Measurements from ENCODE around the gene GKN2.
"Not testable (repeated sequence)": the region's sequence is repeated elsewhere in the genome, so short reads cannot be mapped to it uniquely, and the experiment has no call there.

The GKN2 gene

DNA sequence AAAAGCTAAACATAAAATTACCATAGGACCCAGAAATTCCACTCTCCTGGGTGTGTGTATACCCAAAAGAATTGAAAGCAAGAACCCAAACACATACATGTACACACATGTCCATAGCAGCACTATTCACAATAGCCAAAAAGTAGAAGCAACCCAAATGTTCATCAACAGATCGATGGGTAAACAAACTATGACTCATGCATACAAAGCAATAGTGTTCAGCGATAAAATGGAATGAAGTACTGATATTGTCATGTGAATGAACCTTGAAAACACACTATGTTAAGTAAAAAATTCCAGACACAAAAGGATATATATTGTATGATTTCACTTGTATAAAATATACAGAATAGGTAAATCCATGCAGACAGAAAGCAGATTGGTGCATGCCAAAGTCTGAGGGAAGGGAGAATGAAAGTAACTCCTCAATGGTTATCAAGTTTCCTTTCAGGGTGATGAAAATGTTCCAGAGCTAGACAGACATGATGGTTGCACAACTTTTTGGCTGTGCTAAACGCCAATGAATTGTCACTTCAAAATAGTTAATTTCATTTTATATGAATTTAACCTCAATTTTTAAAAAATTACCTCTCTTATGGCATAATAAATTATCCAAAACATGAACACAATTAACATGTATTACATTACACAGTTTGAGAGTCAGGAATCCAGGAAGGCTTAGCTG lies 35.5 kb downstream of the GKN2 start:
- DNase-seq, result no peak

DNA sequence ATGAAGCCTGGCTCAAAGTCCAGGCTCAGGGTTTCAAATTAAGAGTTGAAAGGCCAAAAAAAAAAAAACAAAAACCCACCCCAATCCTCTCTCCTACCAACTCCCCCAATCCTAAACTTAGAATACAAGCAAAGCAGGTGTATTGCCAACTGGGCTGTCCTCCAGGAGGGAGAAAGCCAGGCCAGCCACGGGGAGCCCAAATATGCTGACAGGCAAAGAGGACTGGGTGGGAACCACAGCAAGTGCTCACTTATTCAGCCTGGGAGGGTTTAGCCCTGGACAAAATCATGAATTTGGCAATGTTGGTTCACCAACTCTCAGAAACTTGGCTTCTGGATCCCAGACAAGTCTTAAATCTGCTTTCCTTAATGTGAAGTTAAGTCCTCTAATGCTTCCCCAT lies 36.5 kb downstream of the GKN2 start:
- no peak for DNase-seq

GRCh38 chr2:68915393-68915792 lies 37.3 kb downstream of the GKN2 start:
- peak; percentile 21 for DNase-seq

- DNase-seq, result no peak
Measured at GRCh38 chr2:68913359-68913758, 39.3 kb downstream of the GKN2 start.

DNA sequence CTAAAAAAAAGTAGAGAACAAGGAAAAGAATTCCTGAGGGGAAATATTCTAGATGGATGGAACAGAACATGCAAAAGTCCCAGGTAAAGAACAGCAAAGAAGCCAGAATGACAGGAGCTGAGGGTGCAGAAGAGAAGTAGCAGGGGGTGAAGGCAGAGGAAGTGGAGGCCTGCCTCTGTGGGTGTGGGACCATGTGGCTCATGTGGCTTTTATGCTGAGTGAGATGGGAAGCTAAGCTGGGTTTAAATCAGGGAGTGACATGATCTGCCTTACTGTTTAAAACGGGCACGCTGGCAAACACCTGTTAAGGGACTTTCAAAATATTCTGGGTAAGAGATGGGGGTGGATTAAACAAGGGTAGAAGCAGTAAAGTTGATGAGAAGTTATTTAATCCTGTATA lies 40.0 kb downstream of the GKN2 start:
- DNase-seq, result peak; percentile 57

- DNase-seq, result no peak
Measured at GRCh38 chr2:68912111-68912510, 40.6 kb downstream of the GKN2 start.

- DNase-seq, result no peak
Measured at GRCh38 chr2:68911709-68912108, 41.0 kb downstream of the GKN2 start.

DNA sequence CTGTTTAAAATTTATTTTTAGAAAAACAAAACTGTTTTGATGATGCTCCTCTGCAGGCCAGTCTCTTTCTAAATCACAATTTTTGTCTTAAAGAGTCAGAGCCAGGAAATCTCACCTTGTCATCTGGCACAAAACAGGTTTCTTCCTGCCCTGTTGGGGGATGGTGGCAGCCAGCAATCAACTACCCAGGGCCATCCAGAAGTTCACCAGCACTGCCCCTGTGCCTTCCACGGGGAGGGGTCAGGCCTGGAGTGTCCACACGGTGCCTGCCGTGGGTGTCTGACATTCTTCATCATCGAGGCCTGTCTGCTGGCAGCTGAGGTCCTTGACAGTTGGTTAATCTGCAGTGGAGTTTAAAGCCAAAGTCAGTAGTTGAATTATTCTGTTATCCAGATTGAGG lies 41.4 kb downstream of the GKN2 start:
- no peak for DNase-seq

GRCh38 chr2:68909793-68910674 lies 42.7 kb downstream of the GKN2 start:
- peak; percentile 93 for DNase-seq

DNA sequence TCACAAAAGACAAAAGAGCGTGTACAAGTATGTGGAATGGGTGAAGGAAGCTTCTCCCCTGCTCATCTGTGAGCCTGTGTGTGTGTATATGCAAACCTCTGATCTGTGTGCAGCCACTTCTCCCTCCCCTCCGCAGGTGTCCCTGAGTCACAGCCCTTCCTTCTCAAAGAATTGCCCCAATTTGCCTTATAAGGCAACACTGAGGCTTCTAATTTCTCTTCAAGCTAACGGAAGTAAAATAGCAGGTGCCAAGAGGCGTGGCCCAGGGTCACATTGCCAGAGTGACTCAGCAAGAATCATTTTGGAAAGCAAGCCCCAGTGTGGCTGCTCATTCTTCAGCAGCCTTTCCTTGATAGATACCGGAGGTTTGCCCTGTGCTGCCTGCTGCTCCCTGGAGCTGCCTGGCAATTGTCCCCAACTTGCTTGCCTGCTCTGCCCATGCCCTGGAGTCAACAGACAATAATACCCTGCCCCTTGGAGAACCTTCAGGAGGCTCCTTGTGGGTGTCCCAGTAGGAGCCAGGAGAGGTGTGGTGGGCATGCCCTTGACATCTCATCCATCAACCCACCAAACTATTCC lies 44.2 kb downstream of the GKN2 start:
- DNase-seq, result peak; percentile 96

DNA sequence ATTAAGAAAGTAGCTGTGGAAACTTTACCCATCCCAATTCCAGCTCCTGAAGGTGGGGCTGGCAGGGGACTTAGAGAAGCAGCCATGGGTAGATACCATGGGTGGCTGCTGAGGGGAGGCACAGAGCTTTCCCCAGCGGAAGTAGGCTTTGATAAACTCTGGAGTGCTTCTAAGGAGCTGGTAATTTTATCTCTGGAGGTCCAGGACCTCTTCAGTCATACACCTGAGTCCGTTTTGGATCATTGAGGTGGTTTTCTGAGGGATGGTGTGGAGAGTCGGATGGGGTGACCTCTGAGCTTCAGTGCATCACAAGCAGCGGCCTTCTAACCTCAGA lies 44.8 kb downstream of the GKN2 start:
- no peak for DNase-seq

DNA sequence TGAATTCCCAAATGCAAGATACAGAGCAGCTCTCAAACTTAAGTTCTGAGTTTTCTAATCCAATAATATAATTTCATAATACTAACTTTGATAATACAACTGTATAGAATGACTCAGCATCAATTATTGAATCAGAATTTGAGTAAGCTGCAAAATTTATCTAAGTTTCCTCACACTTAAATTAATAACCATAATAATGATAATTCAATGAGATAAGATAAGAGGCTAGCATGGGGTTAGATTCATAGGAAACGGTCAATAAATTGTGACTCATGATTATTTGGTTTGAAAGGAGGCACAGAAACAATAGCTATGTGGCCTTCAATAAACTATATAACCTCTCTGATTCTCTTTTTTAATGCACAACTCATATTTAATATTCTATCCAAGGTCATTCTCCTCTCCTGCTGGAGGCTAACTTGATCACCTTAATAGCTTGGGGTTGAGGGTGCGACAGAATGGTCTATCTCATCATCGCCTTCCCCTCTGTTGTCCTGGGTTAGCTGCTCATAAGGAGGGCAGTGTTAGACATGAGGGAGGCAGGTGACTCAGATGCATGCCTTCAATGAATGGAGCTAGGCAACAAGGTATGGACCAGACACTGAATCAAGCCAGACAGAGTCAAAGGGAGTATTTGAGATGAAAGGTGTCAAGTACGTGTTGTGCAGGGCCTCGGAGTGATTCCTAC lies 45.3 kb downstream of the GKN2 start:
- DNase-seq, result no peak

DNA sequence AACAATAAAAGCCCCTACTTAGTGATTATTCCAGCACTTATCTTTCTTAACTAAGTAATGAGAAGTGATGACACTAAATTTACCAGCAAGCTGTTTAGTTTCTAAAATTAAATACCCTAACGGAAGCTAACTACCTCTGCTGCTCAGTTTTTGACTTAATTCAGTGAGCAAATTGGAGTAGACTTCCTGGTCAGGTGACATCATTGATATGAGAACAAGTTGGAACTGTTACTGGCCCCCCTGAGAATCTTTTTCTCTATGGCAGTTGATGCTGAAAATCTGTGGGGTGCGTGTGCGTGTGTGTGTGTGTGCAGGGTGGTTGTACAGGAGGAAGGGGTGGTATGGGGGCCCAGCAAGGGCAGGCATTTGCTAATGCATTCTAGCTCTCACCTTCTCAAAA lies 46.0 kb downstream of the GKN2 start:
- DNase-seq, result no peak

DNA sequence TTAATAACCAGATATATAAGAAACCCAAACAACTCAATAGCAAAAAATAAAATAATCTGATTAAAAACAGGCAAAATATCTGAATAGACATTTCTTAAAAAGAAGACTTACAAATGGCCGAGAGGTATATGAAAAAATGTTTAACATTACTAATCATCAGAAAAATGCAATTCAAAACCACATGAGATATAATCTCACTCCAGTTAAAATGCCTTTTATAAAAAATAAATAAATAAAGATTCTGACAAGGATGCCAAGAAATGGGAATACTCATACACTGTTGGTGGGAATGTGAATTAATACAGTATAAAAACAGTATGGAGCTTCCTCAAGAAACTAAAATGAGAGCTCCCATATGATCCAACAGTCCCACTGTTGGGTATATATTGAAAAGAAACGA lies 47.6 kb downstream of the GKN2 start:
- DNase-seq, result no peak

DNA sequence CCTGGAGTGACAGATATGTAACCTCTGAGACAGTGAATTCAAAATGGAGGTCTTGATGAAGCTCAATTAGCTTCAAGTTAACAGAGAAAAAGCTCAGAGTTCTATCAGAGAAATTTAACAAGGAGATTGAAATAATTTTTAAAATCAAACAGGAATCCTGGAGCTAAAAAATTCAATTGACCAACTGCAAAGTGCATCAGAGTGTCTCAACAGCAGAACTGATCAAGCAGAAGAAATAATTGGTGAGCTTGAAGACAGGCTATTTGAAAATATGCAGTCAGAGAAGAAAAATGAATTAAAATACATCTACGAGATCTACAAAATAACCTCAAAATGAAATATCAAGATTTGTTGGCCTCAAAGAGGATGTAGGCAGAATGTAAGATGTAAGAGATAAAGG lies 51.1 kb downstream of the GKN2 start:
- DNase-seq, result no peak

- DNase-seq, result peak; percentile 48
Measured at GRCh38 chr2:68901199-68901514, 51.5 kb downstream of the GKN2 start.

DNA sequence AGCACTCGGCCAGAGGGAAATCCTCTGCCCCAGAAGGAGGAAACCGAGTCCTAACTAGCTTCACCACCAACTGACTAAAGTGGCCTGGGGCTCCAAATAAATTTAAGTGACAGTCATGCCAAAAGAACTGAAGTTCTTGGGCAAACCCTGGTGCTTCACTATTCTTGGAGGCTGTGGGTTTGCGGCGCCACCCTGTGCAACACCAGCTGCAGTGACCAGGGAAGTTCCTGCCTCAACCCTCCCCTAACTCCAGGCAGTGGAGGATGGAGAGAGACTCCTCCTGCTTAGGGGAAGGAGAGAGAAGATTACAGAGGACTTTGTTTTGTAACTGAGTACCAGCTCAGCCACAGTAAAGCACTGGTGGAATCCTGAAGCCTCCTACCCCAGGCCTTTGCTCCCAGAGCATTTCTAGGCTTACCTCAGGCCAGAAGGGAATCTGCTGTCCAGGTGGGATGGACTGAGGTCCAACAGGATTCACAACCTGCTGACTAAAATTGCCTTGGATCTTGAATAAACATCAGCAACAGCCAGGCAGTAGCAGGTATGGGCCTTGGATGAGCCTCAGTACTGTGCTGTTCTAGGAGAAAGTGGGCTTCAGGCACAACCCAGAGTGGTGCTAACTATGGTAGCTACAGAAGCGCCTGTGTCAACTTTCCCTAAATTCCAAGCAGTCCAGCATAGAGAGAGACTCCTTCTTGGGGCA lies 52.0 kb downstream of the GKN2 start:
- DNase-seq, result no peak

GRCh38 chr2:68895981-68896380 lies 56.7 kb downstream of the GKN2 start:
- DNase-seq, result not testable (repeated sequence)
